Endothelial cell of umbilical vein (primary cell): ENCODE measurements around the gene CFAP100. TPM values are rescaled to one million over a fixed set of nuclear protein-coding genes. Genes with fewer than 3 reads are reported as not detected.

ENCODE experiments used
- BruUV-seq: library from RNA; stranded (reverse); fragments of 400-500 nt; replicated peaks from 2 replicates; lab custom pipeline; 2021; lab: Mats Ljungman, UMichigan
- CTCF ChIA-PET: fragments of 300-600, 350-600 bp; sonication (Branson Sonifier 250); formaldehyde crosslinking; loops from one replicate; lab custom pipeline; 2021; ENCODE audit warnings: antibody characterized with exemption, inconsistent platforms; lab: Charles Lee
- POLR2A ChIA-PET: fragments of 300-600, 350-600 bp; sonication (Branson Sonifier 250); formaldehyde crosslinking; loops from one replicate; lab custom pipeline; 2021; ENCODE audit warnings: antibody characterized with exemption, inconsistent platforms; lab: Charles Lee
- DNase-seq: peaks from one replicate; pipeline ENCODE4 v3.0.0-alpha.2; 2011; ENCODE audit warnings: low read depth, low spot score
- FAIRE-seq: peaks from 2 replicates; lab custom pipeline; 2011; peaks lifted over from hg19 to GRCh38; lab: Jason Lieb, UNC
- H2AFZ ChIP-seq: 2 replicates; pipeline ENCODE4 v1.6.0; 2012; ENCODE audit warnings: low read depth, low read length, control low read depth, inconsistent platforms
- H3K27ac ChIP-seq: 2 replicates; pipeline ENCODE4 v1.5.1; 2011; ENCODE audit warnings: low read depth, mild to moderate bottlenecking, control low read depth, low read length, moderate library complexity; ENCODE audit not compliant: insufficient read depth
- H3K27me3 ChIP-seq, 2 experiments: 2 replicates each; pipeline versions ENCODE4 v1.6.0 to v1.6.1; 2011; ENCODE audit warnings: low read length in 2 of 2, mixed read lengths in 1 of 2; ENCODE audit not compliant: control insufficient read depth in 2 of 2, insufficient read depth in 2 of 2
- H3K36me3 ChIP-seq, 2 experiments: 2 replicates in 1 of 2; 3 replicates in 1 of 2; pipeline ENCODE4 v1.5.1; 2011; ENCODE audit warnings: low read length in 2 of 2, mild to moderate bottlenecking in 1 of 2, moderate library complexity in 1 of 2; ENCODE audit not compliant: control insufficient read depth in 2 of 2, insufficient read depth in 2 of 2; ENCODE audit errors: extremely low read depth in 1 of 2
- H3K4me1 ChIP-seq: 3 replicates; pipeline ENCODE4 v1.5.1; 2011; ENCODE audit warnings: mild to moderate bottlenecking, low read length; ENCODE audit not compliant: control insufficient read depth, insufficient read depth; ENCODE audit errors: extremely low read depth
- H3K4me2 ChIP-seq: 2 replicates; pipeline ENCODE4 v1.6.1; 2011; ENCODE audit warnings: low read length, control low read depth, mixed read lengths; ENCODE audit not compliant: insufficient read depth
- H3K4me3 ChIP-seq, 3 experiments: fragments of 200-600 bp in 1 of 3; sonication (generic), shearing (Covaris generic) in 1 of 3; replicated peaks in 1 of 3; 2 replicates each; pipeline ENCODE4 v1.5.1; 2011 to 2016; ENCODE audit warnings: control low read depth in 3 of 3, low read length in 3 of 3, mild to moderate bottlenecking in 2 of 3, inconsistent platforms in 1 of 3, low read depth in 1 of 3, moderate library complexity in 1 of 3; ENCODE audit not compliant: insufficient read depth in 1 of 3
- H3K79me2 ChIP-seq: 2 replicates; pipeline ENCODE4 v1.6.0; 2012; ENCODE audit warnings: low read length, inconsistent platforms; ENCODE audit not compliant: control insufficient read depth, insufficient read depth
- H3K9ac ChIP-seq: replicated peaks from 2 replicates; pipeline ENCODE3; 2011; ENCODE audit warnings: low read length, control low read depth; ENCODE audit not compliant: insufficient read depth; ENCODE audit errors: extremely low read depth
- H3K9me1 ChIP-seq: replicated peaks from 3 replicates; pipeline ENCODE4 v1.6.0; 2011; ENCODE audit warnings: mild to moderate bottlenecking, low read length; ENCODE audit not compliant: control insufficient read depth, insufficient read depth; ENCODE audit errors: extremely low read depth
- H3K9me3 ChIP-seq: replicated peaks from 2 replicates; pipeline ENCODE4 v1.5.1; 2012; ENCODE audit warnings: low read length, inconsistent platforms; ENCODE audit not compliant: control insufficient read depth, insufficient read depth
- H4K20me1 ChIP-seq: replicated peaks from 2 replicates; pipeline ENCODE3; 2011; ENCODE audit warnings: mild to moderate bottlenecking, low read length; ENCODE audit not compliant: control insufficient read depth, insufficient read depth; ENCODE audit errors: extremely low read depth
- EZH2 ChIP-seq: IDR thresholded peaks from 2 replicates; pipeline ENCODE4 v1.6.1; 2012; ENCODE audit warnings: borderline replicate concordance, low read depth, mild to moderate bottlenecking, moderate library complexity, low read length, inconsistent platforms; ENCODE audit not compliant: severe bottlenecking
- GATA2 ChIP-seq: IDR thresholded peaks from 2 replicates; pipeline ENCODE4 v1.7.0; 2011; ENCODE audit warnings: low read depth, mild to moderate bottlenecking, moderate library complexity, mixed read lengths, low read length; ENCODE audit not compliant: insufficient read length, insufficient read depth
- JUN ChIP-seq: IDR thresholded peaks from 2 replicates; pipeline ENCODE4 v1.6.1; 2011; ENCODE audit warnings: borderline replicate concordance, low read depth; ENCODE audit not compliant: insufficient read length, insufficient read depth
- MYC ChIP-seq: IDR thresholded peaks from one replicate; pipeline ENCODE4 v1.6.1; 2011; ENCODE audit warnings: mild to moderate bottlenecking, low read depth, low read length
- POLR2AphosphoS5 ChIP-seq: IDR thresholded peaks from 2 replicates; pipeline ENCODE4 v1.6.1; 2012; ENCODE audit warnings: low read depth, mild to moderate bottlenecking, control low read depth, low read length, moderate library complexity; ENCODE audit not compliant: insufficient read depth
- dilution Hi-C: fragments of 300-500 bp; cut with MboI; formaldehyde crosslinking; loops from one replicate; pipeline ENCODE4 v1.15.0; 2019; ENCODE audit warnings: low sequenced_read_pairs; ENCODE audit not compliant: extremely low pct_ligation_motif_present
- intact Hi-C: fragments of 100-400 bp; cut with micrococcal nuclease; formaldehyde crosslinking; loops from one replicate; pipeline ENCODE4 v1.10.0; 2022
- polyA plus RNA-seq, 4 experiments: library from polyadenylated mRNA; depleted of rRNA in 3 of 4; stranded (reverse) in 3 of 4; unstranded in 1 of 4; fragments of >200 nt; gene quantifications; 2 replicates each; pipeline versions ENCODE4 v1.2.1 to v1.2.3, GENCODE V29; 2011 to 2012; ENCODE audit warnings: missing spikeins in 1 of 4
- total RNA-seq: library from RNA; stranded (reverse); gene quantifications from 2 replicates; pipeline ENCODE4 v1.2.3, GENCODE V29; 2021

The CFAP100 gene
- total and polyA plus RNA-seq, 2 donors (not counting 3 experiments of a cell fraction or from before 2014, with no cell fraction given), result not detected

DNA sequence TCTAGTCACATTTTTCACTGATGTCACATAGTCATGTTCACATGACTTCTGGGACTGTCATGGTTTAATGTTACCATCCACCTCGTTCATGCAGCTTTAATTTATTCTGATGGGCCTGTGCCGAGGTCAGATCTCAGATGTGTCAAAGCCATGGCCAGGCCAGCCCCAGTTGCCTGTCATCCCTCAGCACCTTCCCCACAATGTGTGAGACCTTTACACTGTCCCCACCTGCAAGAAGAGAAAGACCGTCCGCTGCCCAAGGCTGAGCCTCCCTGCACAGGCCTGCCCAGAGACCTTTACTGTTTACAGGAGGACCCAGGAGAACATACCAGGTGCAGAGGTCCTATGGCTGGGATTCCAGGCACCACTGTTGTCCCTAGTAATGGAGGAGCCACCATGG lies 24.7 kb upstream of the CFAP100 start:
- CTCF ChIA-PET, result no interaction called here

DNA sequence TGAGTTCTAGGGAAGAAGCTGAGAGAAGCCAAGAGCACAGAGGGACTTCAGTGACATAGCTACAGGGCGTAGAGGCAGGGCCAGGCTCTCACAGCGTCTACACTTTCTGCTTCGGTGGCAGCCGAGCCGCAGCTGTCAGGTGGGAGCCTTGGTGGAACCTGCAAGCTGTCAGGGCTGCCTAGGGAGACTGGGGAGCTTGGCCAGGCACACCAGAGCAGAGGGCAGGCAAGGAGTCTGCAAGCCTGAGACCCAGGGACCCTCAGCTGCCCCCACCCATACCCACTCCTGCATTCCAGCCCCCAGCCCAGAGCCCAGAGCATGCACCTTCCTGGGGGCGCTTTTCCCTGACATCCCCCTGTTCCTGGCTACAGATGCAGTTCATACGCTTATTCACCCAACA lies 24.1 kb upstream of the CFAP100 start:
- DNase-seq (no peak), FAIRE-seq (no peak)
- Histone ChIP-seq H3K36me3 (no peaks in the 10 kb centered on the region), H4K20me1 (no peaks in the 10 kb centered on the region), H3K4me2 (no peak overlapping the region), H3K4me3 (no peak overlapping the region), H3K4me1 (no peaks in the 10 kb centered on the region), H3K79me2 (no peaks in the 10 kb centered on the region), H3K27ac (no peak overlapping the region), H3K9me1 (no peaks in the 10 kb centered on the region), H3K9me3 (no peaks in the 10 kb centered on the region), H3K9ac (no peak overlapping the region), H3K27me3 (no peaks in the 10 kb centered on the region), H2AFZ (no peak overlapping the region)
- intact Hi-C loops, result no loop called here
- dilution Hi-C loops, result no loop called here
- BruUV-seq, result no TSS peak
- no peak for TF ChIP-seq GATA2
- CTCF ChIA-PET, result no interaction called here
- POLR2A ChIA-PET, result no interaction called here

More for the DNA sequence above, 24.7 kb upstream of the CFAP100 start:
- no peaks in the 10 kb centered on the region for H3K9me1 ChIP-seq
- FAIRE-seq, result no peak
- no peaks in the 10 kb centered on the region for H3K79me2 ChIP-seq
- no peak overlapping the region for H3K4me2 ChIP-seq
- BruUV-seq, result no TSS peak
- no peak overlapping the region for H3K4me3 ChIP-seq
- no peak overlapping the region for H2AFZ ChIP-seq
- no peaks in the 10 kb centered on the region for H3K4me1 ChIP-seq
- no peaks in the 10 kb centered on the region for H3K27me3 ChIP-seq
- dilution Hi-C loops (no loop called here), intact Hi-C loops (no loop called here)
- no peak for DNase-seq
- no peaks in the 10 kb centered on the region for H4K20me1 ChIP-seq
- TF ChIP-seq POLR2AphosphoS5, result no peak
- no peak for TF ChIP-seq GATA2
- no peak for TF ChIP-seq EZH2
- no peak for TF ChIP-seq JUN
- TF ChIP-seq MYC, result no peak
- H3K9ac ChIP-seq, result no peak overlapping the region
- no peaks in the 10 kb centered on the region for H3K36me3 ChIP-seq
- no peak overlapping the region for H3K27ac ChIP-seq
- POLR2A ChIA-PET, result no interaction called here
- H3K9me3 ChIP-seq, result no peaks in the 10 kb centered on the region
